Liver (tissue), 9 donors: ENCODE measurements around the gene RAD51AP1. TPM values are rescaled to one million over a fixed set of nuclear protein-coding genes. Genes with fewer than 3 reads are reported as not detected.

Source experiments
- DNase-seq: peaks from one replicate; pipeline ENCODE4 v3.0.0-alpha.2; 2017; ENCODE audit warnings: low spot score
- H3K27ac ChIP-seq, 2 donors: one replicate each; pipeline ENCODE4 v1.7.0; 2013; ENCODE audit warnings: inconsistent platforms in 2 of 2, low read length in 2 of 2, control low read depth in 1 of 2, low read depth in 1 of 2, mild to moderate bottlenecking in 1 of 2
- H3K27me3 ChIP-seq, 4 donors: one replicate each; pipeline versions ENCODE4 v1.6.1 to v1.7.0; 2013; ENCODE audit warnings: low read length in 3 of 4, inconsistent platforms in 1 of 4, mild to moderate bottlenecking in 1 of 4, moderate library complexity in 1 of 4; ENCODE audit not compliant: control insufficient read depth in 4 of 4, insufficient read depth in 4 of 4
- H3K36me3 ChIP-seq, 4 donors: one replicate each; pipeline versions ENCODE4 v1.6.1 to v1.7.0; 2013; ENCODE audit warnings: low read length in 3 of 4, mild to moderate bottlenecking in 3 of 4, low read depth in 1 of 4, moderate library complexity in 1 of 4; ENCODE audit not compliant: control insufficient read depth in 4 of 4, insufficient read depth in 3 of 4
- H3K4me1 ChIP-seq, 4 donors: one replicate each; pipeline versions ENCODE4 v1.6.1 to v1.7.0; 2013; ENCODE audit warnings: low read length in 3 of 4, mild to moderate bottlenecking in 3 of 4, moderate library complexity in 1 of 4; ENCODE audit not compliant: control insufficient read depth in 4 of 4, insufficient read depth in 4 of 4
- H3K4me3 ChIP-seq, 3 donors: one replicate each; pipeline versions ENCODE4 v1.6.1 to v1.7.0; 2013; ENCODE audit warnings: low read length in 3 of 3, control low read depth in 1 of 3, low read depth in 1 of 3, mild to moderate bottlenecking in 1 of 3
- H3K9ac ChIP-seq, 2 donors: one replicate each; pipeline ENCODE4 v1.7.0; 2013; ENCODE audit warnings: low read length in 2 of 2, mild to moderate bottlenecking in 2 of 2, moderate library complexity in 2 of 2, control low read depth in 1 of 2, low read depth in 1 of 2
- H3K9me3 ChIP-seq, 4 donors: one replicate each; pipeline versions ENCODE4 v1.6.1 to v1.7.0; 2013; ENCODE audit warnings: low read length in 3 of 4; ENCODE audit not compliant: control insufficient read depth in 4 of 4
- ATF3 ChIP-seq: IDR thresholded peaks from 2 replicates; pipeline ENCODE4 v1.6.1; 2016; ENCODE audit warnings: antibody characterized with exemption
- CTCF ChIP-seq: fragments of 150-350 bp; IDR thresholded peaks from 2 replicates; pipeline ENCODE4 v1.5.1; 2017; ENCODE audit warnings: improper control_type of control experiment, low read depth, low read length; ENCODE audit not compliant: missing input control
- FOXA1 ChIP-seq: IDR thresholded peaks from 2 replicates; pipeline ENCODE4 v1.6.1; 2016; ENCODE audit warnings: antibody characterized with exemption
- GABPA ChIP-seq, 2 donors: IDR thresholded peaks in 1 of 2; conservative IDR thresholded peaks in 1 of 2; 2 replicates each; pipeline ENCODE4 v1.6.1; 2016; ENCODE audit warnings: antibody characterized with exemption in 2 of 2, mild to moderate bottlenecking in 1 of 2, moderate library complexity in 1 of 2
- HNF4A ChIP-seq, 2 donors: conservative IDR thresholded peaks; 2 replicates each; pipeline ENCODE4 v1.6.1; 2016; ENCODE audit warnings: antibody characterized with exemption in 2 of 2, mild to moderate bottlenecking in 2 of 2
- HNF4G ChIP-seq: IDR thresholded peaks from 2 replicates; pipeline ENCODE4 v1.6.1; 2016; ENCODE audit warnings: antibody characterized with exemption
- JUND ChIP-seq, 2 donors: IDR thresholded peaks; 2 replicates each; pipeline ENCODE4 v1.6.1; 2016; ENCODE audit warnings: antibody characterized with exemption in 2 of 2
- NR2F2 ChIP-seq: IDR thresholded peaks from 2 replicates; pipeline ENCODE4 v1.6.1; 2016; ENCODE audit warnings: antibody characterized with exemption
- RAD21 ChIP-seq, 2 donors: IDR thresholded peaks; 2 replicates each; pipeline ENCODE4 v1.6.1; 2016; ENCODE audit warnings: antibody characterized with exemption in 2 of 2, mild to moderate bottlenecking in 2 of 2
- RXRA ChIP-seq, 2 donors: IDR thresholded peaks; 2 replicates each; pipeline ENCODE4 v1.6.1; 2017 to 2018; ENCODE audit warnings: antibody characterized with exemption in 2 of 2, mild to moderate bottlenecking in 1 of 2
- SP1 ChIP-seq: IDR thresholded peaks from 2 replicates; pipeline ENCODE4 v1.6.1; 2018; ENCODE audit warnings: antibody characterized with exemption, mild to moderate bottlenecking
- TAF1 ChIP-seq: conservative IDR thresholded peaks from 2 replicates; pipeline ENCODE4 v1.6.1; 2016; ENCODE audit warnings: antibody characterized with exemption, mild to moderate bottlenecking
- YY1 ChIP-seq: IDR thresholded peaks from 2 replicates; pipeline ENCODE4 v1.6.1; 2016; ENCODE audit warnings: antibody characterized with exemption, mild to moderate bottlenecking
- ZBTB33 ChIP-seq: IDR thresholded peaks from 2 replicates; pipeline ENCODE4 v1.6.1; 2016; ENCODE audit warnings: antibody characterized with exemption
- WGBS: extraction: QIAGEN DNeasy Blood & Tissue Kit; methylation state at CpG from one replicate; pipeline ENCODE4 v1.1.7; 2013; 5-methylcytosine and 5-hydroxymethylcytosine counted together
- polyA plus RNA-seq, 2 donors: library from polyadenylated mRNA; stranded (reverse) in 1 of 2; unstranded in 1 of 2; fragments of 200-250 nt in 1 of 2; fragments of >200 nt in 1 of 2; fragmentation: Nextera tagmentation in 1 of 2; extraction: Ambion mirVana in 1 of 2; gene quantifications; one replicate each; pipeline versions ENCODE4 v1.2.1 to v1.2.3, GENCODE V29; 2013 to 2015
- total RNA-seq, 2 donors: library from RNA; depleted of rRNA; stranded (reverse); fragments of >200 nt; gene quantifications; one replicate each; pipeline ENCODE4 v1.2.3, GENCODE V29; 2014
- TF ChIP-seq, protein P1 (sequence below): IDR thresholded peaks from 2 replicates; pipeline ENCODE4 v1.6.1; 2016; ENCODE audit warnings: antibody characterized with exemption
- donor health status: healthy.
- donor health status: healthy.
- donor health status: healthy.
- donor health status: healthy.
- donor health status: healthy.

RAD51AP1 gene
- total and polyA plus RNA-seq, 4 donors, result 0.50 to 14.9 (median 1.3) TPM

GRCh38 chr12:4557586-4557985 lies 18.9 kb downstream of the RAD51AP1 start:
- TF ChIP-seq ZBTB33 (no peak), HNF4A (conservative IDR thresholded peaks at IDR 0.05) (no peak), ATF3 (no peak), RAD21 (IDR thresholded peaks at IDR 0.05) (no peak), JUND (IDR thresholded peaks at IDR 0.05) (no peak), YY1 (no peak), GABPA (IDR thresholded peaks at IDR 0.05 in 1 of 2, conservative IDR thresholded peaks at IDR 0.05 in 1 of 2) (no peak), SP1 (no peak), NR2F2 (no peak), RXRA (IDR thresholded peaks at IDR 0.05) (no peak), TAF1 (no peak), HNF4G (no peak), FOXA1 (no peak), CTCF (no peak)
- TF ChIP-seq, protein P1, sequence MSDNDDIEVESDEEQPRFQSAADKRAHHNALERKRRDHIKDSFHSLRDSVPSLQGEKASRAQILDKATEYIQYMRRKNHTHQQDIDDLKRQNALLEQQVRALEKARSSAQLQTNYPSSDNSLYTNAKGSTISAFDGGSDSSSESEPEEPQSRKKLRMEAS, result no peak
- 90% methylated on average over 5 of the region's 5 CpGs for WGBS
- Histone ChIP-seq H3K27me3 (no peaks in the 10 kb centered on the region), H3K4me1 (peaks cover 3 to 10% (median 5%) of the 10 kb centered on the region in 4 donors), H3K9ac (no peak overlapping the region), H3K4me3 (no peak overlapping the region), H3K9me3 (no peaks in the 10 kb centered on the region), H3K36me3 (no peaks in the 10 kb centered on the region), H3K27ac (no peak overlapping the region)
- DNase-seq, result no peak

DNA sequence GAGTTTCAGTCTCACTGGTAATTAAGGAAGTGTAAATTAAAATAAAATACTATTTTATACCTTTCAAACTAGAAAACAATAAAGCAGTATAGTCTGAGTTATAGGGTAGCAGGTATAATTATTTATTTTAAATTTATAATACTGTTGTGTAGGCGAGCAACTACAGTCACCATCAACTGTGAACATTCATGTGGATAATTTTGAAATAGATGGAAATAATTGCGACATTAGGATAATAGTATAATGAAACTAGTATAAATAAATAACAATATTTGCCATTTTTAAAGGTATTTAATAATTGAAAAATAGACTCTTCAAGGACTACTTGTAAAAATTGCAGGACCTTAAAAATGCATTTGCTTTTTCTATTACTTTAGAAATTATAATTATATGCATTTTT lies 19.5 kb downstream of the RAD51AP1 start:
- no peaks in the 10 kb centered on the region for H3K36me3 ChIP-seq
- no peak for DNase-seq
- TF ChIP-seq HNF4G (no peak), FOXA1 (no peak), NR2F2 (no peak), TAF1 (no peak), RAD21 (IDR thresholded peaks at IDR 0.05) (no peak), JUND (IDR thresholded peaks at IDR 0.05) (no peak), CTCF (no peak), SP1 (no peak), ATF3 (no peak)
- H3K27ac ChIP-seq, result no peak overlapping the region
- WGBS, result 97% methylated on average over 2 of the region's 2 CpGs
- H3K9ac ChIP-seq, result no peak overlapping the region
- H3K4me3 ChIP-seq, result no peak overlapping the region
- no peaks in the 10 kb centered on the region for H3K27me3 ChIP-seq
- H3K9me3 ChIP-seq, result no peaks in the 10 kb centered on the region
- peaks cover 3 to 11% (median 5%) of the 10 kb centered on the region in 4 donors for H3K4me1 ChIP-seq
